GM18508 (cell line): ENCODE measurements around the gene SSTR1.

Experiments used
- ATAC-seq: cut with Tn5 transposase; IDR thresholded peaks from one replicate; pipeline ENCODE4 v1.9.1; 2021; ENCODE audit warnings: moderate number of reproducible peaks; ENCODE audit not compliant: insufficient read depth, unreplicated experiment

SSTR1 gene

DNA sequence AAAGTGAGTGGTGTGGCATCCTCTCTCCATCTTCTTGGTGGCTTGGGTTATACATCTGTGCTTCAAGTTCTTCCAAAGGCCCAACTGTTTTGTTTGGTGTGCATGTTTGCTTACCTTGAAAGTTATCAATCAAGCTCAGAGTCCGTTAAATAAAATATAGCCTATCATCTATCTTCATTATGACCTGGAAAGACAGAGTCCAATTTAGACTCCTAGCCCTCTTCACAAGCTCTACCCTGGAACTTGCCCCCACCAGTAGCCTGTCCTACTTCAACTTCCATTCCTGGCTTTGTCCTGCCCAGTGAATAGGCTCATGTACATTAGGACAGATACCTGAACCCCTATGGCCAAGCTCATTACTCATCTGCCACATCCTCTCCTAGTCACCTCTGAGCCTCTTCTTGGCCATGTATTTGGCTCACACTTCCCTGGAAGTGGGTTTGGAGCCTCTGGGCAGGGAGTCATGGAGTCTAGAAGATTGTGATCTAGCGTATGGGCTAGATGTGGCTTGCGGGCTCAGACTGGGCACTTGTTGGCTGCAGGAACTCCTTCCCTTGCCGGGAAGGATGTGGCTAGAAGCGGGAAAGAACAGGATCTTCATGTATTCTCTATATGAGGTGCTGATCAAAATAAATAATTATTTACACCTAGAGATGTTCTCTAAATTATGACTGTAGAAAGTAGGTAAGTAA is 6.4 kb upstream of the SSTR1 start:
- ATAC-seq: no peak

DNA sequence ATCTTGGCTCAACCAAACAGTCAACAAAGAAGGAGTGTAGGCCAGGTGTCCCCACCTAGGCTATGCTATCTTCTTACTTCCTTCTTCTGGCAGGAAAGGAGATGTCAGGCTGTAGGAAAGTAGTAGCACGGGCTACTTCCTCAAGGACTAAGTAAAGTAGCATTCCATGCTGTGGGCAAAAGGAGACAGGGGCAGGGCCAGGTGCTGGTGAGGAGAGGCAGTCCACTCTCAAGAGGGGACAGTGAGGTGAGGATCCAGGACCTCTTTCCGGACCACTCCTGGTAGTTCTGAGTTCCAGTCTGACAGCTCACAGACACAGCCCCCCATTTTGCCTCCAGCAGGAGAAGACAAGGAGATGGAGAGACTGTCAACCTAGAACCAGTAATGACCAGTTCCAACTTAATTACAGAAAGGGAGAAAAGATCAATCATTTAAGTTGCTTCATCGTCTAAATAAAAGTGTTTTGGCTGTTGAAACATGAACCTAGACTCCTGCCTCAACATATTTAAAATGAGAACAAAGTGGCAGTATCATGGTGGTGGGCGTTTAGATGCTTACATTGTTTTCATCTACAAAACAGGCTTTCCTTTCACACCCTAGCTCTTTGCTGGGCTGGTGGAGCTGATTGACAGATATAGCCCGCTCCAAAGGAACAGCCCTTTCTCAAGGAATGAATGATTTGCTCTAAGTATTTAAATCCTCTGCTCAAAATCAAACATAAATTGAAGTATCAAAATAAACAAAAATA is 5.1 kb upstream of the SSTR1 start:
- no peak for ATAC-seq

DNA sequence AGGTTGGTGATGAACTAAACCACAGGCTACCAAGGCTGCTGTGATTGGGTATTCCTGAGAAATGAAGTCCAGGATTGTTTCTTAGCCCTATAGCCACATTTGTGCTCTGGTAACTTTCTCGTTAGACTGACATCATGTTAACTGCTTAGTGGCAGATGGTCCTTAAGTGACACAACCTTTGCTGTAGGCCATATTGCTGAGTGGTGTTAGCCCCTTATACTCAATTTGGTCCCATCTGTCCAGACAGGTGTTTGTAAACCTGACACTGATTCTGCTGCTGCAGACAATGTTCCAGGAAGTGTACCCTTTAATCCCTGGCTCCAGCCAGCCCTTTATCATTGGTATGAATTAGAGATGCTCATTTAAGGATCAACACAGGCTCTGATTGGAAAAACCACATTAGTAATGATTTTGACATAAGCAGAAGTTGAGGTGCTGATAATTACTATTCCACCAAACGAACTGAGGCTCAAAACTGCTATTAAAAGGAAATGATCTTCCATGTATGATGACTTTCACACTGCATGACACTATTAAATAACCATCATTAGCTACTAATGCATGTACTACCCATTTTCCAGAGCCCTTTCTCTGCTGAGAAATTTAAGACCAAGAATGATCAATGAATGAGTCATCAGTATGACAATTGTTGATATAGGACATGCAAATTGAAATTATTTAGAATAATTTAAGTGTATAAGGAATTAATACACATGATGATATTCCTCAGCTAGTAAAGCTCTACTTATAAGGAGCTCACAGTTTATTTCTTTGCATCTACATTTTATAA is 3.6 kb upstream of the SSTR1 start:
- no peak for ATAC-seq

DNA sequence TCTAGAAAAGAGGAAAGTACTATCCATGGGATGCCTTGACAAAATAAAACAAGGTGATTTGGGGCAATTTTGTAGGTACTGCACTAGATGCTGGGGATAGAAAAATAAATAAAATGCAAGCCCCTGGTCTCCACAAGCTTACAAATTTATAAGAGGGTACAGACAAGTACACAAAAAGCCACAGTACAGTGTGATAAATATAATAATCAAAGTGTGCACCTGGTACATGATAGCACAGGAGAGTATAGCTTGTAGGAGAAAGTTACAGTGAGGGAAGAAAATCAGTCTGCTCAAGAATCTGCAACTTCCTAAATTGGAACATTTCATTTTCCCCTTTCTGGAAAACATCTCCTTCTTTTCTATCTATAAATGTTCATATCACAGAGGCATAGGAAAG is 3.0 kb upstream of the SSTR1 start:
- ATAC-seq: no peak

DNA sequence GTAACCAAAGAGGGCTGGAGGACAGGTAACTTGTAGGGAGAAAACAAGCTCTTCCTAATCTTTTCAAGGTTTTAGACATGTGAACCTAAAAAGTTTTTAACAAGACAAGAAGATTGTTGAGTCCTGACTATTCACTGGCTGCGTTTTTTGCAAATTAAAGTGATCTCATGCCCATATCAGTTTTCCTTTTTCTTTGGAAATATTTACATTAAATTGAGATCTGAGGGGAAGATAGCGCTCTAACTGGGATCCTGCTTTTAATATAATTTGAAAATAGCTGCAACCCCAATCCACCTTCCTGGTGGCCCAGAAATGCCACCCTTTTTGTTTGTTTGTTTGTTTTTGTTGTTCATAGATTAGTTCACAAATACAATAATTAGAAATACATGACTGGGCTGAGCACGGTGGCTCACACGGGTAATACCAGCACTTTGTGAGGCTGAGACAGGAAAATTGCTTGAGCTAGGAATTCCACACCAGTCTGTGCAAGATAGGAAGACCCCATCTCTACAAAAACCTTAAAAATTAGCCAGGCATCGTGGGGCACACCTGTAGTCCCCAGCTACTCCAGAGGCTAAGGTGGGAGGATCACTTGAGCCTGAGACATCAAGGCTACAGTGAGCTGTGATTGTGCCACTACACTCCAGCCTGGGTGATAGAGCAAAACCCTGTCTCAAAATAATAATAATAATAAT is 2.4 kb upstream of the SSTR1 start:
- ATAC-seq: no peak

DNA sequence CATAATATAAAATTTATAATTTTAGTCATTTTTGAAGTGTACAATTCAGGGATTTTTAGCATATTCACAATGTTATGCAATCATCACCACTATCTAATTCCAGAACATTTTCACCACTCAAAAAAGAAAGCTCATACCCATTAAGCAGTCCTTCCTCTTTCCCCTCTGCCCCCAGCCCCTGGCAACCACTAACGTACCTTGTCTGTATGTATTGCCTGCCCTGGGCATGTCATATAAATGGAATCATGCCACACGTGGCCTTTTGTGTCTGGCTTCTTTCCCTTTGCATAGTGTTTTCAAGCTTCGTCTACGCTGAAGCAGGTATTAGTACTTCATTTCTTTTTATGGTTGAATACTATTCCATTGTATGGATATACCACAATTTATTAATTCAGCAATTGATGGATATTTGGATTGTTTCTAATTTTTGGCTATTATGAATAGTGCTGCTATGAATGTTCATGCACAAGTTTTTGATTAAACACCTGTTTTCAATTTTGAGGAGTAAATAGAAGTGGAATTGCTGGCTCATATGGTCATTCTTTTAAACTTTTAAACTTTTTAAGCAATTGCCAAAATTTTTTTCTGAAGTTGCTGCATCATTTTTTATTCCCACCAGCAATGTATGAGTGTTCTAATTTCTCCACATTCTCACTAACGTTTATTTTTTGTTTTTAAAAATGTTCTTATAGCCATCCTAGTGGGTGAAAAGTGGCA is 1.6 kb upstream of the SSTR1 start:
- no peak for ATAC-seq

DNA sequence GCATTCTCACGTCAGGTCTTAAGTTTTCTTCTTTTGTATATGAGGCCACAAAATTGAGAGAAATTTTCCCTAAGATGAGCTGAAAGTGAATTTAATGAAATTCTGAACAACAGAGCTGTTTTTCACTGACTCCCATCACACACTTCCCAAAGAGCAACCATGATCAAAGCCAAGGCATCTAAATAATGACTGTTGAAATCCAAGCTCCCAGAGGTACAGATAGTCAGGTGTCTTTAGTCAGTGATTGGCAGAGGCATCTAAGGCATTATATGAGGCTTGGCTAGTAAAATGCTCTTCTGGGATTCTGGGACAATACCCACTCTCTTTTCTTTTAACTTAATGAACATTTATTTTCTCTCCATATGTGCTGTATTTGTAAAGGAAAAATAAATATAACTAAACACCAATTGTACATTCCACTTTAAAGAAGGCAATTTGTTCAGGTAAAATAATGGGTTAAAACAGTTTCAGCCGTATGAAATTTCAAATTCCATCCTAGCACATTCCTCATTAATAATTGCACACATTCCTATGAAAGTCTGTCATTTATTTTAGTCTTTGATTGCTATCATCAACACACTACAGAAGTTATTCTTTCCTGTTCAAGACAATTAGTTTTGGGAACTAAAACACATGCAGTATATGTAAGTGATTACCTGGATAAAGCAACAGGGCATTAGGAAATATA is 871 bp upstream of the SSTR1 start:
- ATAC-seq: no peak

DNA sequence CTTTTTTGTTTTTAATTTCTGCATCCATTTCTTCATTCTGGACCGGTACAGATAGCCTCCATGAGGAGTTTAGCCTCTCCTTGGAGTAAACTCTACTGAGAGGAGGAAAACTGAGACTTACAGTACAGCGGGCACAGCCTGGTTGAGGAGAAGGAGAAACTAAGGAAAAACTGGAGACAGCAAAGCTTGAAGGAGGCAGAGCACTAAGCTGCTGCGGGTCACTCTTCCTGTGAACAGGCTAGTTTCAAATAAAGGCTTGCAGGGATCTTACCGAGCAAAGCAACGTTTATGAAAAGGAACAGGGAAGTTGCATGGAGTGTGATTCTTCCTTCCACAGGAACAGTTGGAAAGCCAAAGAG is 348 bp upstream of the SSTR1 start:
- no peak for ATAC-seq

DNA sequence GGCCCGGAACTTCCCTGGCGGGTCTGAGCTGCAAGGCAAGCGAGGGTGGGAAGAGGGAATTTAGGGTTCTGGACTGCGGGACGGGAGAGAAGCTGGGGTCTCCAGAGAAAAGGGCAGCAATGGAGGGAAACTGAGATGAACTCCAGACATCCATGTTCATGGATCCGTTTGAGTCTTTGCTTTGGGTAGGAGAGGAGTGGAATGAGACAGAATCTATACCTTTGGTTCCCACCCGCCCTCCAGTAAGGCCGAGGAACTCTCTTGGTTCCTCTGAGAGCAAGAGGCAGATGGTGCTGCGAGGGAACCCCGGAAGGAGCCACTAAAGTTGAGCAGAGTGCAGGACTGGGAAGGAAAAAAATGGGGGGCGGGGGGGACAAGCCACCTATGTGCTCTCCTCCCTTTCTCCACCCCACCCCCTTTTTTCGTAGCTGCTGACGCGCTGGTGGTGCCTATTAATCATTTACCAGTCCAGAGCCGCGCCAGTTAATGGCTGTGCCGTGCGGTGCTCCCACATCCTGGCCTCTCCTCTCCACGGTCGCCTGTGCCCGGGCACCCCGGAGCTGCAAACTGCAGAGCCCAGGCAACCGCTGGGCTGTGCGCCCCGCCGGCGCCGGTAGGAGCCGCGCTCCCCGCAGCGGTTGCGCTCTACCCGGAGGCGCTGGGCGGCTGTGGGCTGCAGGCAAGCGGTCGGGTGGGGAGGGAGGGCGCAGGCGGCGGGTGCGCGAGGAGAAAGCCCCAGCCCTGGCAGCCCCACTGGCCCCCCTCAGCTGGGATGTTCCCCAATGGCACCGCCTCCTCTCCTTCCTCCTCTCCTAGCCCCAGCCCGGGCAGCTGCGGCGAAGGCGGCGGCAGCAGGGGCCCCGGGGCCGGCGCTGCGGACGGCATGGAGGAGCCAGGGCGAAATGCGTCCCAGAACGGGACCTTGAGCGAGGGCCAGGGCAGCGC is 1.2 kb downstream of the SSTR1 start:
- ATAC-seq: no peak

DNA sequence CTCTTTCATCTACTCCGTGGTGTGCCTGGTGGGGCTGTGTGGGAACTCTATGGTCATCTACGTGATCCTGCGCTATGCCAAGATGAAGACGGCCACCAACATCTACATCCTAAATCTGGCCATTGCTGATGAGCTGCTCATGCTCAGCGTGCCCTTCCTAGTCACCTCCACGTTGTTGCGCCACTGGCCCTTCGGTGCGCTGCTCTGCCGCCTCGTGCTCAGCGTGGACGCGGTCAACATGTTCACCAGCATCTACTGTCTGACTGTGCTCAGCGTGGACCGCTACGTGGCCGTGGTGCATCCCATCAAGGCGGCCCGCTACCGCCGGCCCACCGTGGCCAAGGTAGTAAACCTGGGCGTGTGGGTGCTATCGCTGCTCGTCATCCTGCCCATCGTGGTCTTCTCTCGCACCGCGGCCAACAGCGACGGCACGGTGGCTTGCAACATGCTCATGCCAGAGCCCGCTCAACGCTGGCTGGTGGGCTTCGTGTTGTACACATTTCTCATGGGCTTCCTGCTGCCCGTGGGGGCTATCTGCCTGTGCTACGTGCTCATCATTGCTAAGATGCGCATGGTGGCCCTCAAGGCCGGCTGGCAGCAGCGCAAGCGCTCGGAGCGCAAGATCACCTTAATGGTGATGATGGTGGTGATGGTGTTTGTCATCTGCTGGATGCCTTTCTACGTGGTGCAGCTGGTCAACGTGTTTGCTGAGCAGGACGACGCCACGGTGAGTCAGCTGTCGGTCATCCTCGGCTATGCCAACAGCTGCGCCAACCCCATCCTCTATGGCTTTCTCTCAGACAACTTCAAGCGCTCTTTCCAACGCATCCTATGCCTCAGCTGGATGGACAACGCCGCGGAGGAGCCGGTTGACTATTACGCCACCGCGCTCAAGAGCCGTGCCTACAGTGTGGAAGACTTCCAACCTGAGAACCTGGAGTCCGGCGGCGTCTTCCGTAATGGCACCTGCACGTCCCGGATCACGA is 2.2 kb downstream of the SSTR1 start:
- no peak for ATAC-seq

DNA sequence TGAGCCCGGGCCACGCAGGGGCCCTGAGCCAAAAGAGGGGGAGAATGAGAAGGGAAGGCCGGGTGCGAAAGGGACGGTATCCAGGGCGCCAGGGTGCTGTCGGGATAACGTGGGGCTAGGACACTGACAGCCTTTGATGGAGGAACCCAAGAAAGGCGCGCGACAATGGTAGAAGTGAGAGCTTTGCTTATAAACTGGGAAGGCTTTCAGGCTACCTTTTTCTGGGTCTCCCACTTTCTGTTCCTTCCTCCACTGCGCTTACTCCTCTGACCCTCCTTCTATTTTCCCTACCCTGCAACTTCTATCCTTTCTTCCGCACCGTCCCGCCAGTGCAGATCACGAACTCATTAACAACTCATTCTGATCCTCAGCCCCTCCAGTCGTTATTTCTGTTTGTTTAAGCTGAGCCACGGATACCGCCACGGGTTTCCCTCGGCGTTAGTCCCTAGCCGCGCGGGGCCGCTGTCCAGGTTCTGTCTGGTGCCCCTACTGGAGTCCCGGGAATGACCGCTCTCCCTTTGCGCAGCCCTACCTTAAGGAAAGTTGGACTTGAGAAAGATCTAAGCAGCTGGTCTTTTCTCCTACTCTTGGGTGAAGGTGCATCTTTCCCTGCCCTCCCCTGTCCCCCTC is 3.0 kb downstream of the SSTR1 start:
- no peak for ATAC-seq

DNA sequence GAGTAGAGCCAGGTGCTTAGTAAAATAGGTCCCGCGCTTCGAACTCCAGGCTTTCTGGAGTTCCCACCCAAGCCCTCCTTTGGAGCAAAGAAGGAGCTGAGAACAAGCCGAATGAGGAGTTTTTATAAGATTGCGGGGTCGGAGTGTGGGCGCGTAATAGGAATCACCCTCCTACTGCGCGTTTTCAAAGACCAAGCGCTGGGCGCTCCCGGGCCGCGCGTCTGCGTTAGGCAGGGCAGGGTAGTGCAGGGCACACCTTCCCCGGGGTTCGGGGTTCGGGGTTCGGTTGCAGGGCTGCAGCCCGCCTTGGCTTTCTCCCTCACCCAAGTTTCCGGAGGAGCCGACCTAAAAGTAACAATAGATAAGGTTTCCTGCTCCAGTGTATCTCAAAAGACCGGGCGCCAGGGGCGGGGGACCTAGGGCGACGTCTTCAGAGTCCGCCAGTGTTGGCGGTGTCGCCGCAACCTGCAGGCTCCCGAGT is 3.6 kb downstream of the SSTR1 start:
- no peak for ATAC-seq

DNA sequence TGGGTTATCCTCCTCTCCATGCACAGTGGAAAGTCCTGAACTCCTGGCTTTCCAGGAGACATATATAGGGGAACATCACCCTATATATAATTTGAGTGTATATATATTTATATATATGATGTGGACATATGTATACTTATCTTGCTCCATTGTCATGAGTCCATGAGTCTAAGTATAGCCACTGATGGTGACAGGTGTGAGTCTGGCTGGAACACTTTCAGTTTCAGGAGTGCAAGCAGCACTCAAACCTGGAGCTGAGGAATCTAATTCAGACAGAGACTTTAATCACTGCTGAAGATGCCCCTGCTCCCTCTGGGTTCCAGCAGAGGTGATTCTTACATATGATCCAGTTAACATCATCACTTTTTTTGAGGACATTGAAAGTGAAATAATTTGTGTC is 4.4 kb downstream of the SSTR1 start:
- ATAC-seq: no peak

DNA sequence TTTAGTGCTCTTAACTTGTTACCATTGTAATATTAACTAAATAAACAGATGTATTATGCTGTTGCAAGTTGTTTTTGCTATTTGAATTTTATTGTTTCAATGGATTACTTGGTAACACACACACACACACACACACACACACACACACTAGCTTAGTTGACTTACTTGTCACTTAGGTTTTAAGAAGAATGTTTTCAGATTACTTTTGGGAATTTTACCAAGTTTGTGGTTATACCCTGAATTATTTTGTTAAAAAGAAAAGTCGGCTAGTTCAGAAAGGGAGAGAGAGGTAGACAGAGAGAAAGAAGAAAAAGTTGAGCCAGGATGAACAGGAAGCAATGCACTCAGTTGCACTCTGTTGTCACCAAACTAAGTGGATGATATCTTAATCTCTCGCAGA is 5.3 kb downstream of the SSTR1 start:
- ATAC-seq: no peak

DNA sequence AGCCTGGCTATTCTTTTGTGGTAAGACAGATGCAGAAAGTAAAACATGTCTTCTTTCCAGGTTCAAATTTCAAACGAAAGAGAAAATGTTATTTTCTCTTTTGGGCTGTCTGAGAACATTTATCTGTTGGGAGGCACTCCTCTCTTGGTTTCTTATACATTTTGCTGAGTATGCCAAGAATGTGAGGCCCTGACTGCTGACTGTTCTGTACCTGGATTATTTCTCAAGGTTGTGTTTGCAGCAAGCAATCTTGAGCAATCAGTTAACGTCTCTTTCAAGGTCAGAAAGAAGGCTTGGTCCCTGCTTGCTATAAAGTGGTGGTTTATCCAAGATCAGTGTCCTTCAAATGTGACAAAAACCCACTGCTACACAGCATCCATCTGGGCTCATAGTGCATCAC is 9.8 kb downstream of the SSTR1 start:
- no peak for ATAC-seq

DNA sequence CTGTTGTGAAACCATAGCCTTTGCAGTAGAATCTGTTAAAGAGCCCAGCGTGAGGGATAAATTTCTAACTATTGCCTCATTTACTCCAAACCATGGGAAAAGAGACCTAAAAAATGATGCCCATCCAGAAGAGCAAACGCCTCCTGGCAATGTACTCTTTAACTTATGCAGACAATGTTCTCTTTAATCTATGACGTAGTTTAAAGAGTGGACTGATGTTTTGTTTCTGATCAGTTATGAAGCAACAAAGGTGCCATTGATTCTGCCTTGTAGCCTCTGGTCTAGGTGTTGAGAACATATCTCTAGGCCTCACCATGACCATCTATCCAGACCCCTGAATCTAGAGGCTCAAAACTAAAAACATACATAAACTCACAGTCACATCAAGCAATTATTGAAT is 13.4 kb downstream of the SSTR1 start:
- no peak for ATAC-seq

DNA sequence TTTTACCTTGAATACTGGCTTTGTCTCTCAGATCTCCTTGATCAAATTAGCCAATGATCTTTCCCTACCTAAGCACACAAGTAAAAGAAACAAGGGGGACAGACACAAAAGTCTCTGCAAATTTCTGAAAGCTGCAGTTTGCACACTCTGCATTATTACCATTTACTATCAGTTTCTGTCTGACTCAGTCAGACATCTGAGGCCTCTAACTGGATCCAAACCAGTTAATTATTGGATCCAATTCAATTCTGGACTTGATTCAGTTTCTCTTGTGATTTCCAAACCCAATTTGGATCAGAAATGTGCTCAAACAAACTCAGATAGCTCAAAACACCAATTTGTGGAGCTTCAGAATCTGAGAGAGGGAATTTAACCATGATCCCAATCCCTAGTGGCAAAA is 16.6 kb downstream of the SSTR1 start:
- no peak for ATAC-seq
